AG09319 (cell line): ENCODE data around the gene MED16.
"Not testable (repeated sequence)": the region's sequence is repeated elsewhere in the genome, so short reads cannot be mapped to it uniquely, and the experiment has no call there.

ENCODE experiments used
- DNase-seq: peaks from one replicate; pipeline ENCODE4 v3.0.0-alpha.2; 2010; ENCODE audit warnings: low read depth; ENCODE audit errors: extremely low read depth
- CTCF ChIP-seq: IDR thresholded peaks from 2 replicates; pipeline ENCODE4 v1.5.1; 2011; ENCODE audit warnings: low read depth, mild to moderate bottlenecking, inconsistent platforms, low read length, moderate library complexity

Gene MED16

GRCh38 chr19:858284-858683 is 34.7 kb downstream of the MED16 start:
- DNase-seq: no peak
- no peak for TF ChIP-seq CTCF

- TF ChIP-seq CTCF: no peak
- DNase-seq: no peak
These were observed 37.3 kb downstream of the MED16 start for GRCh38 chr19:855566-856120.

GRCh38 chr19:855142-855541 is 37.8 kb downstream of the MED16 start:
- TF ChIP-seq CTCF: no peak
- DNase-seq: no peak

GRCh38 chr19:854549-854948 is 38.4 kb downstream of the MED16 start:
- no peak for DNase-seq

GRCh38 chr19:853614-854220 is 39.3 kb downstream of the MED16 start:
- DNase-seq: not testable (repeated sequence)

More at GRCh38 chr19:854549-854948, 38.4 kb downstream of the MED16 start:
- no peak for TF ChIP-seq CTCF

GRCh38 chr19:853014-853585 is 39.9 kb downstream of the MED16 start:
- no peak for DNase-seq
- no peak for TF ChIP-seq CTCF

GRCh38 chr19:852136-853013 is 40.6 kb downstream of the MED16 start, which contains the start of gene ELANE:
Gene ELANE (plus strand): TSS chr19:852303. CDS start chr19:852329, 26 bp downstream.
- DNase-seq: no peak

More at GRCh38 chr19:852136-853013, 40.6 kb downstream of the MED16 start, which contains the start of gene ELANE:
- TF ChIP-seq CTCF: no peak
